Trophoblast cell (in vitro differentiated cells and primary cell): ENCODE measurements around the gene XIRP2.

Source experiments
- DNase-seq, 2 donors: peaks; one replicate each; pipeline ENCODE4 v3.0.0-alpha.2; 2016
- H2AFZ ChIP-seq: 2 replicates; pipeline ENCODE4 v1.6.1; 2013; ENCODE audit warnings: low read length, moderate library complexity, mild to moderate bottlenecking; ENCODE audit not compliant: insufficient read depth, poor library complexity
- H2AK5ac ChIP-seq: 2 replicates; pipeline ENCODE4 v1.6.1; 2013; ENCODE audit warnings: mild to moderate bottlenecking, low read length
- H2BK120ac ChIP-seq: 2 replicates; pipeline ENCODE4 v1.6.1; 2013; ENCODE audit warnings: low read length, mild to moderate bottlenecking, moderate library complexity; ENCODE audit not compliant: insufficient read depth, poor library complexity
- H2BK12ac ChIP-seq: 2 replicates; pipeline ENCODE4 v1.6.1; 2013; ENCODE audit warnings: mild to moderate bottlenecking, low read length, moderate library complexity
- H2BK5ac ChIP-seq: 2 replicates; pipeline ENCODE4 v1.6.1; 2013; ENCODE audit warnings: low read length, low read depth, moderate library complexity, mild to moderate bottlenecking; ENCODE audit not compliant: poor library complexity
- H3K14ac ChIP-seq: 2 replicates; pipeline ENCODE4 v1.6.1; 2013; ENCODE audit warnings: mild to moderate bottlenecking, low read length
- H3K18ac ChIP-seq: 2 replicates; pipeline ENCODE4 v1.6.1; 2013; ENCODE audit warnings: mild to moderate bottlenecking, low read length
- H3K23ac ChIP-seq: 2 replicates; pipeline ENCODE4 v1.6.1; 2013; ENCODE audit warnings: low read length
- H3K27ac ChIP-seq: 2 replicates; pipeline ENCODE4 v1.5.1; 2013; ENCODE audit warnings: low read depth, mild to moderate bottlenecking, inconsistent platforms, low read length, moderate library complexity
- H3K27me3 ChIP-seq: 2 replicates; pipeline ENCODE4 v1.6.1; 2013; ENCODE audit warnings: inconsistent platforms, mild to moderate bottlenecking, low read length, moderate library complexity; ENCODE audit not compliant: insufficient read depth
- H3K36me3 ChIP-seq, 2 experiments: 1 replicate in 1 of 2; 2 replicates in 1 of 2; pipeline ENCODE4 v1.6.1; 2013; ENCODE audit warnings: low read length in 2 of 2, mild to moderate bottlenecking in 2 of 2, moderate library complexity in 1 of 2; ENCODE audit not compliant: insufficient read depth in 2 of 2, control insufficient read depth in 1 of 2
- H3K4ac ChIP-seq: 2 replicates; pipeline ENCODE4 v1.6.1; 2013; ENCODE audit warnings: low read depth, mild to moderate bottlenecking, low read length, moderate library complexity
- H3K4me1 ChIP-seq, 2 experiments: 1 replicate in 1 of 2; 2 replicates in 1 of 2; pipeline ENCODE4 v1.6.1; 2013; ENCODE audit warnings: low read length in 2 of 2, mild to moderate bottlenecking in 2 of 2, moderate library complexity in 1 of 2; ENCODE audit not compliant: insufficient read depth in 2 of 2, control insufficient read depth in 1 of 2
- H3K4me2 ChIP-seq: 2 replicates; pipeline ENCODE4 v1.6.1; 2013; ENCODE audit warnings: inconsistent platforms, mild to moderate bottlenecking, low read length, moderate library complexity
- H3K4me3 ChIP-seq: 2 replicates; pipeline ENCODE4 v1.5.1; 2013; ENCODE audit warnings: mild to moderate bottlenecking, low read depth, low read length, inconsistent platforms
- H3K79me1 ChIP-seq: one replicate; pipeline ENCODE4 v1.6.1; 2013; ENCODE audit warnings: low read length
- H3K79me2 ChIP-seq: 2 replicates; pipeline ENCODE4 v1.6.1; 2013; ENCODE audit warnings: low read length, mild to moderate bottlenecking; ENCODE audit not compliant: control insufficient read depth, insufficient read depth, poor library complexity
- H3K9ac ChIP-seq: 2 replicates; pipeline ENCODE4 v1.6.1; 2013; ENCODE audit warnings: mild to moderate bottlenecking, low read length
- H3K9me3 ChIP-seq: 2 replicates; pipeline ENCODE4 v1.6.1; 2013; ENCODE audit warnings: low read depth, mild to moderate bottlenecking, control low read depth, inconsistent platforms, low read length; ENCODE audit not compliant: insufficient read depth
- H4K12ac ChIP-seq: 2 replicates; pipeline ENCODE4 v1.6.1; 2013; ENCODE audit warnings: low read depth, mild to moderate bottlenecking, low read length, moderate library complexity
- H4K8ac ChIP-seq: 2 replicates; pipeline ENCODE4 v1.6.1; 2013; ENCODE audit warnings: low read depth, mild to moderate bottlenecking, low read length, moderate library complexity
- H4K91ac ChIP-seq: one replicate; pipeline ENCODE4 v1.6.1; 2013; ENCODE audit warnings: low read depth, mild to moderate bottlenecking, low read length, moderate library complexity
- WGBS: extraction: QIAGEN DNeasy Blood & Tissue Kit; methylation state at CpG from one replicate; pipeline ENCODE4 v1.1.7; 2013; ENCODE audit warnings: missing lambda C conversion rate; ENCODE audit not compliant: insufficient read length, insufficient coverage; ENCODE audit errors: extremely low coverage; 5-methylcytosine and 5-hydroxymethylcytosine counted together

The XIRP2 gene

DNA sequence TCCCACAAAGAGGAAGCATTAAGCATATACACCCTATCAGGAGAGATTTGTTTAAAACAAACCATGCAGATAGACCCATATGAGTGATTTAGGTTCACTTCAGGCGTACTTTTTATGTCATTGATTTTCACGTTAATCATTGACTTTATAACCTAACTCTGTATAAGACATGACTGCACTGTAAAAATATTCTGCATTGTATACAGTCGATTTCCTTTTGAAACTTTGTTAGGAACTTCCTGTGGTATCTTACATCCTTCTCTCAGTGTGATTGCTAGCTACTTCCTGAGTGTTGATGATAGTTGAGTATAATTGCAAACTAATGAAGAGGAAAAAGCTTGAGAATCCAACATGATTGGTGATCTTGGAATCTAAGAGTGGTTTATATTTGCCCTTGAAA lies 69.4 kb downstream of the XIRP2 start:
- H3K9ac ChIP-seq = no peak overlapping the region
- no peak overlapping the region for H3K14ac ChIP-seq
- H3K4me1 ChIP-seq = no peaks in the 10 kb centered on the region
- H2AK5ac ChIP-seq = no peak overlapping the region
- H3K79me2 ChIP-seq = no peaks in the 10 kb centered on the region
- H3K36me3 ChIP-seq = no peaks in the 10 kb centered on the region
- H4K91ac ChIP-seq = no peak overlapping the region
- H3K27ac ChIP-seq = no peak overlapping the region
- no peak overlapping the region for H2AFZ ChIP-seq
- H3K18ac ChIP-seq = no peak overlapping the region
- no peak overlapping the region for H3K4me2 ChIP-seq
- H2BK12ac ChIP-seq = no peak overlapping the region
- no peak overlapping the region for H3K4me3 ChIP-seq
- no peaks in the 10 kb centered on the region for H3K79me1 ChIP-seq
- DNase-seq = no peak
- H4K12ac ChIP-seq = no peak overlapping the region
- H3K23ac ChIP-seq = no peak overlapping the region
- no peak overlapping the region for H3K4ac ChIP-seq
- no peaks in the 10 kb centered on the region for H3K9me3 ChIP-seq
- no peak overlapping the region for H4K8ac ChIP-seq
- H2BK120ac ChIP-seq = no peak overlapping the region
- H2BK5ac ChIP-seq = no peak overlapping the region
- H3K27me3 ChIP-seq = no peaks in the 10 kb centered on the region
- whole genome bisulfite sequencing = no CpG with 5 or more reads among the region's 3 CpGs

- no peaks in the 10 kb centered on the region for H3K9me3 ChIP-seq
Measured at GRCh38 chr2:166958986-166959481, 70.8 kb downstream of the XIRP2 start.

DNA sequence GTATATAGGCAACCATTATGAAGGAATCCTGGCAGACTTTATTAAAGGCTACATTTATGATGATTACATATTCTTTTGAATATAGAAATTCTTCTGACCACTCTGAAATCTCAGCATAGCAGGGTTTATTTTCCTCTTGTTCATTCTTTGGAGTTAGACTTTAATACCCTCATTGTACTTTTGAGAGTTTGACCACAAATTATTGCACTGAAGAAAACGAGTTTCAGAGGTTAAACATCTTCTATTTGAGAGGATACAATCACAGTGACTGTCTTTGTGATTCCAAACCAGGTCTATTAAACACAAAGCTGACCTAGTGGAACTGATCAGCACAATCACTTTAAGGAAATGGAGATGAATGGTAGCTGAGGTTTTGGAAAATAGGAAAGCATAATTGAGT lies 71.3 kb downstream of the XIRP2 start:
- H2BK12ac ChIP-seq = no peak overlapping the region
- no peak overlapping the region for H4K12ac ChIP-seq
- no peak overlapping the region for H3K27ac ChIP-seq
- no peaks in the 10 kb centered on the region for H3K27me3 ChIP-seq
- no peak overlapping the region for H3K23ac ChIP-seq
- no peak overlapping the region for H4K91ac ChIP-seq
- no peak overlapping the region for H3K4me3 ChIP-seq
- H4K8ac ChIP-seq = no peak overlapping the region
- H2AK5ac ChIP-seq = no peak overlapping the region
- no peaks in the 10 kb centered on the region for H3K4me1 ChIP-seq
- no CpG with 5 or more reads among the region's 1 CpG for WGBS
- H3K9me3 ChIP-seq = no peaks in the 10 kb centered on the region
- H3K79me1 ChIP-seq = no peaks in the 10 kb centered on the region
- no peak overlapping the region for H3K4me2 ChIP-seq
- H2BK5ac ChIP-seq = no peak overlapping the region
- no peak overlapping the region for H2BK120ac ChIP-seq
- no peak overlapping the region for H3K14ac ChIP-seq
- H3K9ac ChIP-seq = no peak overlapping the region
- H3K79me2 ChIP-seq = no peaks in the 10 kb centered on the region
- no peaks in the 10 kb centered on the region for H3K36me3 ChIP-seq
- DNase-seq = no peak
- H3K4ac ChIP-seq = no peak overlapping the region
- H2AFZ ChIP-seq = no peak overlapping the region
- no peak overlapping the region for H3K18ac ChIP-seq

More at GRCh38 chr2:166958986-166959481, 70.8 kb downstream of the XIRP2 start:
- H2BK120ac ChIP-seq = no peak overlapping the region
- DNase-seq = no peak
- no peak overlapping the region for H3K27ac ChIP-seq
- H4K12ac ChIP-seq = no peak overlapping the region
- no peak overlapping the region for H2BK5ac ChIP-seq
- no peak overlapping the region for H2BK12ac ChIP-seq
- H4K8ac ChIP-seq = no peak overlapping the region
- H3K4ac ChIP-seq = no peak overlapping the region
- H3K79me1 ChIP-seq = no peaks in the 10 kb centered on the region
- no peak overlapping the region for H3K18ac ChIP-seq
- H3K14ac ChIP-seq = no peak overlapping the region
- no peak overlapping the region for H4K91ac ChIP-seq
- no peak overlapping the region for H2AK5ac ChIP-seq
- no CpG with 5 or more reads among the region's 4 CpGs for WGBS
- H3K4me2 ChIP-seq = no peak overlapping the region
- no peak overlapping the region for H2AFZ ChIP-seq
- H3K27me3 ChIP-seq = no peaks in the 10 kb centered on the region
- no peaks in the 10 kb centered on the region for H3K79me2 ChIP-seq
- H3K9ac ChIP-seq = no peak overlapping the region
- H3K36me3 ChIP-seq = no peaks in the 10 kb centered on the region
- no peaks in the 10 kb centered on the region for H3K4me1 ChIP-seq
- H3K23ac ChIP-seq = no peak overlapping the region
- H3K4me3 ChIP-seq = no peak overlapping the region

DNA sequence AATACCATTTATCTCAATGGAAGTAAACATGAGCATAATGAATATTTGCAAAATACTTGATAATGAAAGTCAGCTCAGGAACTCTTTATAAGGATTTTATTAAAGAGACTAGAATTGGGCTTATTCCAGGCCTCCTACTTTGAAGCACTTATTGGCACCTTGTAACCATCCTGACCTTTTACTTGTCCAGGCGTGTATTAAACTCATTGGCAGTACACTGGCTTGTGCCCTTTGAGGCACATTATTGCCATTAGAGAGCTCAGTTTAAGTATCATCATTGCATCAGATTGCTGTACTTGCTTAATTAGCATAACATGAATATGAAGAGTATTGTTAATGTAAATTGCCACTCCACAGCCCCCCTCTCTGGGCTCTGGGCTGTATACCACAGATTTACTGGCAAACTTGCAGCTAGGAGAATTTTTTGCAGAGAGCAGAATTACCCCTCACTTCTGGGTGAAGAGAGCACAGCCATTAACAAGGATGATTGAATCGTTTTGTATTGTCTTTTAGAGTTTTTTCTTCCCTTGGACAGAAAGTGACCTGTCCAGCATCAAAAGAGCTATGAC lies 72.5 kb downstream of the XIRP2 start:
- Histone ChIP-seq H3K9ac (no peak overlapping the region), H4K12ac (no peak overlapping the region), H2BK120ac (no peak overlapping the region), H3K18ac (no peak overlapping the region), H3K14ac (no peak overlapping the region), H4K8ac (no peak overlapping the region), H2BK5ac (no peak overlapping the region), H3K4me2 (no peak overlapping the region), H3K27me3 (no peaks in the 10 kb centered on the region), H3K79me2 (no peaks in the 10 kb centered on the region), H3K27ac (no peak overlapping the region), H3K36me3 (no peaks in the 10 kb centered on the region), H3K79me1 (no peaks in the 10 kb centered on the region), H3K4me3 (no peak overlapping the region), H3K9me3 (no peaks in the 10 kb centered on the region), H3K4me1 (no peaks in the 10 kb centered on the region), H2AK5ac (no peak overlapping the region), H3K4ac (no peak overlapping the region), H2BK12ac (no peak overlapping the region), H4K91ac (no peak overlapping the region), H3K23ac (no peak overlapping the region), H2AFZ (no peak overlapping the region)
- DNase-seq = no peak
- WGBS = no CpG with 5 or more reads among the region's 2 CpGs
